ENCODE measurements around the gene MBTPS1. TPM values are rescaled to one million over a fixed set of nuclear protein-coding genes. Genes with fewer than 3 reads are reported as not detected.

The MBTPS1 gene
- total RNA-seq, 4 donors from 2014 or later, result 98.4 to 149 (median 121) TPM

GRCh38 chr16:84068041-84068440 is 48.7 kb downstream of the MBTPS1 start:
- WGBS, 2 donors, result 87 to 96% methylated on average over 8 of the region's 8 CpGs
- no peak for DNase-seq (ENCODE audit: low spot score in 2 of 2)
- Histone ChIP-seq H3K27me3 (no peaks in the 10 kb centered on the region), H3K4me3 (no peak overlapping the region), H3K36me3 (peaks cover 0 to 100% (median 40%) of the 10 kb centered on the region in 3 donors), H3K4me1 (no peaks in the 10 kb centered on the region), H3K9me3 (no peaks in the 10 kb centered on the region), H3K27ac (no peak overlapping the region)
- TF ChIP-seq POLR2A (IDR thresholded peaks at IDR 0.05) (no peak), EP300 (IDR thresholded peaks at IDR 0.05) (no peak), CTCF (IDR thresholded peaks at IDR 0.05) (no peak)

- Histone ChIP-seq H3K27me3 (no peaks in the 10 kb centered on the region), H3K27ac (no peak overlapping the region), H3K36me3 (peaks cover 0 to 100% (median 43%) of the 10 kb centered on the region in 3 donors), H3K4me1 (no peaks in the 10 kb centered on the region), H3K4me3 (no peak overlapping the region), H3K9me3 (no peaks in the 10 kb centered on the region)
- DNase-seq (ENCODE audit: low spot score in 2 of 2), result no peak
- WGBS, 2 donors, result 91 to 92% methylated on average over 9 of the region's 9 CpGs
- no peak for TF ChIP-seq CTCF (IDR thresholded peaks at IDR 0.05)
- TF ChIP-seq EP300 (IDR thresholded peaks at IDR 0.05), result no peak
- no peak for TF ChIP-seq POLR2A (IDR thresholded peaks at IDR 0.05)
These were observed 49.1 kb downstream of the MBTPS1 start for GRCh38 chr16:84067640-84068039.

- no peaks in the 10 kb centered on the region for H3K4me1 ChIP-seq
- 34 to 41% methylated on average over 12 of the region's 12 CpGs for WGBS, 2 donors
- no peak overlapping the region for H3K4me3 ChIP-seq
- H3K9me3 ChIP-seq, result no peaks in the 10 kb centered on the region
- H3K36me3 ChIP-seq, result peaks cover 0 to 99% (median 55%) of the 10 kb centered on the region in 3 donors
- peak; percentile 33 to 58 (median 46) for TF ChIP-seq CTCF (IDR thresholded peaks at IDR 0.05)
- no peak for TF ChIP-seq POLR2A (IDR thresholded peaks at IDR 0.05)
- TF ChIP-seq EP300 (IDR thresholded peaks at IDR 0.05), result no peak
- H3K27me3 ChIP-seq, result no peaks in the 10 kb centered on the region
- no peak overlapping the region for H3K27ac ChIP-seq
- peak in 1 of 2 donors; percentile 72 for DNase-seq (ENCODE audit: low spot score in 2 of 2)
These were observed 51.1 kb downstream of the MBTPS1 start for GRCh38 chr16:84065536-84066132.

GRCh38 chr16:84063980-84064379 is 52.8 kb downstream of the MBTPS1 start:
- Histone ChIP-seq H3K9me3 (no peaks in the 10 kb centered on the region), H3K36me3 (peaks cover 0 to 99% (median 53%) of the 10 kb centered on the region in 3 donors), H3K27ac (no peak overlapping the region), H3K27me3 (no peaks in the 10 kb centered on the region), H3K4me1 (no peaks in the 10 kb centered on the region), H3K4me3 (no peak overlapping the region)
- 88 to 90% methylated on average over 4 of the region's 4 CpGs for WGBS, 2 donors
- TF ChIP-seq POLR2A (IDR thresholded peaks at IDR 0.05) (no peak), CTCF (IDR thresholded peaks at IDR 0.05) (no peak), EP300 (IDR thresholded peaks at IDR 0.05) (no peak)
- DNase-seq (ENCODE audit: low spot score in 2 of 2), result no peak

- peaks cover 0 to 99% (median 47%) of the 10 kb centered on the region in 3 donors for H3K36me3 ChIP-seq
- WGBS, 2 donors, result 51 to 55% methylated on average over 25 of the region's 25 CpGs
These were observed 53.8 kb downstream of the MBTPS1 start for GRCh38 chr16:84062734-84063640.

More at GRCh38 chr16:84062734-84063640, 53.8 kb downstream of the MBTPS1 start:
- DNase-seq (ENCODE audit: low spot score in 2 of 2), result peak; percentile 57 to 71
- no peaks in the 10 kb centered on the region for H3K27me3 ChIP-seq
- H3K4me3 ChIP-seq, result no peak overlapping the region
- no peaks in the 10 kb centered on the region for H3K9me3 ChIP-seq
- H3K27ac ChIP-seq, result no peak overlapping the region
- H3K4me1 ChIP-seq, result no peaks in the 10 kb centered on the region
- TF ChIP-seq EP300 (IDR thresholded peaks at IDR 0.05) (peak in 1 of 2 donors; percentile 15), CTCF (IDR thresholded peaks at IDR 0.05) (peak; percentile 62 to 79 (median 77)), POLR2A (IDR thresholded peaks at IDR 0.05) (no peak)
